Breast epithelium (tissue), 3 donors: ENCODE data around the gene CD300LB.

Experiments used
- POLR2A ChIP-seq: fragments of 450-650 bp; IDR thresholded peaks from one replicate; pipeline ENCODE4 v1.6.1; 2016; ENCODE audit warnings: antibody characterized with exemption, mild to moderate bottlenecking, moderate library complexity
- POLR2AphosphoS5 ChIP-seq, 3 donors: sonication (generic); formaldehyde crosslinking; IDR thresholded peaks; one replicate each; pipeline ENCODE4 v1.6.1; 2017; ENCODE audit warnings: antibody characterized with exemption in 3 of 3
- TF ChIP-seq, protein P1 (sequence below), 3 donors: fragments of 450-650 bp; IDR thresholded peaks; one replicate each; pipeline ENCODE4 v1.5.1; 2016 to 2017; ENCODE audit warnings: antibody characterized with exemption in 3 of 3, mild to moderate bottlenecking in 3 of 3, moderate library complexity in 3 of 3

DNA sequence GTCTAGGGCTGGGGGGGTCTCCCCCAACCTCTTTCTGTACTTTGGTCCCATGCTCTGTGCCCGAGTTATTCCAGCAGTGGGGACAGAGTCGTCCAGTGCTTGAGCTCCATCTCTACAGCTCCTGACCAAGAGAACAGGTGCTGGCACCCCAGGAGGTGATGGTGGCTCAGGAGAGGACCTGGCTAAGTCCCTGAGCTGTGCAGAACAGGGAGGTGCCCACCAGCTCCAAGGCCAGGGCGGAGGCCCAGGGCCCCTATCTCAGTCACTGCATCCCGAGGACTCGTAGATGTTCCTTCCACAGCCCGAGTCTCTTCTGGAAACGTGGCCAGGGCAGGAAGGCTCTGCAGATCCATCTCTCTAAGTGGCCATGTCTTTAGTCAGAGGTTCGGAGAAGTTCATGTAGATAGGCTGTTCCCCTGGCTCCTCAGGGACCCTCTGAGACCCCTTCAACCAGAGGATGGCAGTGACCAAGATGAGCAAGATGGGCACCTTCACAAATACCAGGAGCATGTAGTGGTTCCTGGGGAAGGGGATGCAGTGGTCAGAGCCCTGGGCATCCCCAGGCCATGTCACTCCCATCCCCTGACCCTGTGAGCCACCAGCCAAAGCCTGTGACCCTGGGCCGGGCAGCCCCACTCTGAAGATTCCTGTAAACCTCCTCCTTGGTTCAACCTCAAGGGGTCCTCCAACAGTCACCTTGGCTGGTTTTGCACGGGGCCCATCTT is 8.7 kb downstream of the CD300LB start:
- TF ChIP-seq, protein P1, sequence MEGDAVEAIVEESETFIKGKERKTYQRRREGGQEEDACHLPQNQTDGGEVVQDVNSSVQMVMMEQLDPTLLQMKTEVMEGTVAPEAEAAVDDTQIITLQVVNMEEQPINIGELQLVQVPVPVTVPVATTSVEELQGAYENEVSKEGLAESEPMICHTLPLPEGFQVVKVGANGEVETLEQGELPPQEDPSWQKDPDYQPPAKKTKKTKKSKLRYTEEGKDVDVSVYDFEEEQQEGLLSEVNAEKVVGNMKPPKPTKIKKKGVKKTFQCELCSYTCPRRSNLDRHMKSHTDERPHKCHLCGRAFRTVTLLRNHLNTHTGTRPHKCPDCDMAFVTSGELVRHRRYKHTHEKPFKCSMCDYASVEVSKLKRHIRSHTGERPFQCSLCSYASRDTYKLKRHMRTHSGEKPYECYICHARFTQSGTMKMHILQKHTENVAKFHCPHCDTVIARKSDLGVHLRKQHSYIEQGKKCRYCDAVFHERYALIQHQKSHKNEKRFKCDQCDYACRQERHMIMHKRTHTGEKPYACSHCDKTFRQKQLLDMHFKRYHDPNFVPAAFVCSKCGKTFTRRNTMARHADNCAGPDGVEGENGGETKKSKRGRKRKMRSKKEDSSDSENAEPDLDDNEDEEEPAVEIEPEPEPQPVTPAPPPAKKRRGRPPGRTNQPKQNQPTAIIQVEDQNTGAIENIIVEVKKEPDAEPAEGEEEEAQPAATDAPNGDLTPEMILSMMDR (IDR thresholded peaks at IDR 0.05) = no peak
- TF ChIP-seq POLR2AphosphoS5 (IDR thresholded peaks at IDR 0.05) = no peak
- no peak for TF ChIP-seq POLR2A
